ENCODE results near the gene CFAP97.
A peak's percentile ranks its signal among the peaks of the same experiment; 100 is the strongest.

CFAP97 gene

GRCh38 chr4:185143601-185143969 lies 60.2 kb downstream of the CFAP97 start:
- Histone ChIP-seq H3K36me3 (ENCODE audit: insufficient read depth) (no peaks in the 10 kb centered on the region), H3K4me3 (IDR thresholded peaks at IDR 0.05; ENCODE audit: insufficient read depth, low read depth, low read length) (no peak overlapping the region), H4K20me1 (ENCODE audit: insufficient read depth) (no peaks in the 10 kb centered on the region), H3K4me2 (peak overlapping the region; percentile 95), H3K79me2 (ENCODE audit: insufficient read depth, low read depth) (peaks cover 4% of the 10 kb centered on the region; the same call in 1 of the 2 replicates), H3K27ac (no peak overlapping the region), H3K27me3 (ENCODE audit: insufficient read depth, low read depth) (no peaks in the 10 kb centered on the region), H3K9ac (no peak overlapping the region; the same call in 1 of the 2 replicates), H3K4me1 (ENCODE audit: low read depth, poor library complexity, severe bottlenecking) (peaks cover 18% of the 10 kb centered on the region), H2AFZ (ENCODE audit: low read depth) (peak overlapping the region; percentile 60; the same call in 1 of the 2 replicates)
- no peak for TF ChIP-seq CTCF (conservative IDR thresholded peaks at IDR 0.05; ENCODE audit: low read depth, low read length)

- Histone ChIP-seq H3K36me3 (ENCODE audit: insufficient read depth) (no peaks in the 10 kb centered on the region), H3K4me2 (peak within 1 kb of the TSS; percentile 95)
Measured at GRCh38 chr4:185142912-185143600, 60.7 kb downstream of the CFAP97 start, which contains the start of gene SLC25A4. Gene SLC25A4 (plus strand): TSS chr4:185143266. CDS start chr4:185143373, 107 bp downstream.

GRCh38 chr4:185142564-185142911 lies 61.3 kb downstream of the CFAP97 start:
- Histone ChIP-seq H3K4me1 (ENCODE audit: low read depth, poor library complexity, severe bottlenecking) (peaks cover 18% of the 10 kb centered on the region), H3K27ac (peak overlapping the region; percentile 18; the same call in 1 of the 2 replicates), H3K79me2 (ENCODE audit: insufficient read depth, low read depth) (peaks cover 4% of the 10 kb centered on the region; the same call in 1 of the 2 replicates), H3K36me3 (ENCODE audit: insufficient read depth) (no peaks in the 10 kb centered on the region), H3K27me3 (ENCODE audit: insufficient read depth, low read depth) (no peaks in the 10 kb centered on the region), H3K4me3 (IDR thresholded peaks at IDR 0.05; ENCODE audit: insufficient read depth, low read depth, low read length) (no peak overlapping the region), H3K9ac (peak overlapping the region; percentile 56), H4K20me1 (ENCODE audit: insufficient read depth) (no peaks in the 10 kb centered on the region), H3K4me2 (peak overlapping the region; percentile 92), H2AFZ (ENCODE audit: low read depth) (peak overlapping the region; percentile 99)
- no peak for TF ChIP-seq CTCF (conservative IDR thresholded peaks at IDR 0.05; ENCODE audit: low read depth, low read length)

More at GRCh38 chr4:185142912-185143600, 60.7 kb downstream of the CFAP97 start, which contains the start of gene SLC25A4:
- H3K4me3 ChIP-seq (IDR thresholded peaks at IDR 0.05; ENCODE audit: insufficient read depth, low read depth, low read length) = no peak within 1 kb of the TSS
- peak; percentile 54 for TF ChIP-seq CTCF (conservative IDR thresholded peaks at IDR 0.05; ENCODE audit: low read depth, low read length)
- H2AFZ ChIP-seq (ENCODE audit: low read depth) = peak within 1 kb of the TSS; percentile 99
- no peaks in the 10 kb centered on the region for H3K27me3 ChIP-seq (ENCODE audit: insufficient read depth, low read depth)
- H3K4me1 ChIP-seq (ENCODE audit: low read depth, poor library complexity, severe bottlenecking) = peaks cover 18% of the 10 kb centered on the region
- peaks cover 4% of the 10 kb centered on the region; the same call in 1 of the 2 replicates for H3K79me2 ChIP-seq (ENCODE audit: insufficient read depth, low read depth)
- no peaks in the 10 kb centered on the region for H4K20me1 ChIP-seq (ENCODE audit: insufficient read depth)
- peak within 1 kb of the TSS; percentile 18; the same call in 1 of the 2 replicates for H3K27ac ChIP-seq
- H3K9ac ChIP-seq = peak within 1 kb of the TSS; percentile 56

GRCh38 chr4:185141777-185142176 lies 62.0 kb downstream of the CFAP97 start:
- peaks cover 18% of the 10 kb centered on the region for H3K4me1 ChIP-seq (ENCODE audit: low read depth, poor library complexity, severe bottlenecking)
- H3K79me2 ChIP-seq (ENCODE audit: insufficient read depth, low read depth) = peaks cover 4% of the 10 kb centered on the region; the same call in 1 of the 2 replicates
- no peaks in the 10 kb centered on the region for H3K27me3 ChIP-seq (ENCODE audit: insufficient read depth, low read depth)
- H3K4me3 ChIP-seq (IDR thresholded peaks at IDR 0.05; ENCODE audit: insufficient read depth, low read depth, low read length) = no peak overlapping the region
- H2AFZ ChIP-seq (ENCODE audit: low read depth) = no peak overlapping the region
- no peaks in the 10 kb centered on the region for H4K20me1 ChIP-seq (ENCODE audit: insufficient read depth)
- H3K9ac ChIP-seq = no peak overlapping the region
- H3K4me2 ChIP-seq = peak overlapping the region; percentile 92; the same call in 1 of the 2 replicates
- no peak overlapping the region for H3K27ac ChIP-seq
- no peaks in the 10 kb centered on the region for H3K36me3 ChIP-seq (ENCODE audit: insufficient read depth)
- no peak for TF ChIP-seq CTCF (conservative IDR thresholded peaks at IDR 0.05; ENCODE audit: low read depth, low read length)

Data from KMS-11 (cell line).